Neural cell (in vitro differentiated cells): Measurements from ENCODE around the gene FADS1. TPM values are rescaled to one million over a fixed set of nuclear protein-coding genes. Genes with fewer than 3 reads are reported as not detected.

ENCODE experiments used
- H2AFZ ChIP-seq: fragments of 200-600, 300-800 bp; sonication (generic), shearing (Covaris generic); 2 replicates; pipeline ENCODE4 v1.6.0; 2014; ENCODE audit warnings: low read depth, mild to moderate bottlenecking, antibody characterized with exemption, low read length, moderate library complexity
- H3F3A ChIP-seq: fragments of 200-600 bp; shearing (Covaris generic); 2 replicates; pipeline ENCODE4 v1.6.1; 2016; ENCODE audit warnings: mild to moderate bottlenecking, moderate library complexity, mixed read lengths, antibody characterized with exemption, low read length; ENCODE audit not compliant: insufficient read depth, poor library complexity, severe bottlenecking
- H3K27ac ChIP-seq: fragments of 200-600, 300-800 bp; sonication (generic), shearing (Covaris generic); 2 replicates; pipeline ENCODE4 v1.5.1; 2014; ENCODE audit warnings: mild to moderate bottlenecking, low read length, moderate library complexity
- H3K27me3 ChIP-seq: fragments of 300-800, 200-600 bp; sonication (generic), shearing (Covaris generic); 2 replicates; pipeline ENCODE4 v1.6.0; 2014; ENCODE audit warnings: mild to moderate bottlenecking, low read depth, low read length, moderate library complexity; ENCODE audit not compliant: insufficient read depth
- H3K36me3 ChIP-seq: fragments of 300-800, 200-600 bp; sonication (generic), shearing (Covaris generic); 2 replicates; pipeline ENCODE4 v1.5.1; 2014; ENCODE audit warnings: mild to moderate bottlenecking, antibody characterized with exemption, low read length, moderate library complexity; ENCODE audit not compliant: insufficient read depth
- H3K4me2 ChIP-seq: fragments of 300-800, 200-600 bp; sonication (generic), shearing (Covaris generic); 2 replicates; pipeline ENCODE4 v1.6.0; 2014; ENCODE audit warnings: mild to moderate bottlenecking, low read length
- H3K4me3 ChIP-seq: fragments of 300-800, 200-600 bp; sonication (generic), shearing (Covaris generic); 2 replicates; pipeline ENCODE4 v1.5.1; 2014; ENCODE audit warnings: mild to moderate bottlenecking, low read length, moderate library complexity
- H3K79me2 ChIP-seq: fragments of 200-600 bp; shearing (Covaris generic); replicated peaks from 2 replicates; pipeline ENCODE4 v1.6.0; 2014; ENCODE audit warnings: mild to moderate bottlenecking, low read length, moderate library complexity; ENCODE audit not compliant: insufficient read depth
- H3K9ac ChIP-seq: fragments of 300-800, 200-600 bp; sonication (generic), shearing (Covaris generic); 2 replicates; pipeline ENCODE4 v1.6.1; 2016; ENCODE audit warnings: mild to moderate bottlenecking, low read length, mixed read lengths
- H3K9me2 ChIP-seq: fragments of 200-600 bp; shearing (Covaris generic); 2 replicates; pipeline ENCODE4 v1.6.1; 2016; ENCODE audit warnings: mild to moderate bottlenecking, low read length, mixed read lengths; ENCODE audit not compliant: insufficient read depth
- H3K9me3 ChIP-seq: fragments of 200-600, 300-800 bp; sonication (generic), shearing (Covaris generic); 2 replicates; pipeline ENCODE4 v1.6.1; 2016; ENCODE audit warnings: mild to moderate bottlenecking, mixed run types, low read length, moderate library complexity, mixed read lengths
- H4K20me1 ChIP-seq: fragments of 200-600 bp; shearing (Covaris generic); 2 replicates; pipeline ENCODE4 v1.6.1; 2016; ENCODE audit warnings: mild to moderate bottlenecking, mixed run types; ENCODE audit not compliant: insufficient read depth
- EP300 ChIP-seq: fragments of 450-650 bp; conservative IDR thresholded peaks from 2 replicates; pipeline ENCODE4 v1.6.1; 2014; ENCODE audit warnings: antibody characterized with exemption, mild to moderate bottlenecking, moderate library complexity; ENCODE audit not compliant: poor library complexity, severe bottlenecking
- EZH2 ChIP-seq: fragments of 200-600, 300-800 bp; shearing (Covaris generic), sonication (generic); IDR thresholded peaks from 2 replicates; pipeline ENCODE4 v1.6.1; 2014; ENCODE audit warnings: antibody characterized with exemption, low read length, borderline replicate concordance, mild to moderate bottlenecking; ENCODE audit not compliant: insufficient read depth, poor library complexity, severe bottlenecking
- MXI1 ChIP-seq: fragments of 450-650 bp; conservative IDR thresholded peaks from 2 replicates; pipeline ENCODE4 v1.6.1; 2014; ENCODE audit warnings: antibody characterized with exemption, mild to moderate bottlenecking; ENCODE audit not compliant: poor library complexity, severe bottlenecking
- POLR2AphosphoS5 ChIP-seq: IDR thresholded peaks from 2 replicates; pipeline ENCODE4 v1.6.1; 2012
- RAD21 ChIP-seq: fragments of 450-650 bp; conservative IDR thresholded peaks from 2 replicates; pipeline ENCODE4 v1.6.1; 2014; ENCODE audit warnings: antibody characterized with exemption, mild to moderate bottlenecking, moderate library complexity
- SMC3 ChIP-seq: fragments of 450-650 bp; conservative IDR thresholded peaks from 2 replicates; pipeline ENCODE4 v1.6.1; 2014; ENCODE audit warnings: antibody characterized with exemption, mild to moderate bottlenecking, moderate library complexity; ENCODE audit not compliant: poor library complexity
- TAF1 ChIP-seq: IDR thresholded peaks from 2 replicates; pipeline ENCODE4 v1.6.1; 2012; ENCODE audit warnings: low read depth
- polyA plus RNA-seq: library from polyadenylated mRNA; depleted of rRNA; stranded (reverse); fragments of >200 nt; gene quantifications from 2 replicates; pipeline ENCODE4 v1.2.3, GENCODE V29; 2014
- TF ChIP-seq, protein P1 (sequence below): fragments of 450-650 bp; IDR thresholded peaks from 2 replicates; pipeline ENCODE4 v1.5.1; 2014; ENCODE audit warnings: antibody characterized with exemption, mild to moderate bottlenecking, moderate library complexity; ENCODE audit not compliant: poor library complexity, severe bottlenecking
- TF ChIP-seq, protein P2 (sequence below): IDR thresholded peaks from 2 replicates; pipeline ENCODE4 v1.6.1; 2012; ENCODE audit warnings: borderline replicate concordance

The FADS1 gene
- polyA plus RNA-seq, 1 donor from 2014 or later: 102 TPM

DNA sequence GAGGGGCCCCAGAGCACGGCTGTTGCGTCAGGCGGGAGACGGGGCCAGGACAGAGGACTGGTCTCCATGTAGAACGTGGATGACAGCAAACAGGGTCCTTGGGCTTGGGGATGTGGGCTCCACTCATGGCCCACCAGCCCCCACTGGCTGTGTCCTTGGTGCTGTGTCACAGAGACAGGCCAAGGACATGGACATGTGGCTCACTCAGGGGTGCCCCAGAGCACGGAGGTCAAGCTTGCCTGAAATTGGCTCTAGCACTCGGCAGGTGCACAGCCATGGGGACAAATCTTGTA, 25.7 kb upstream of the FADS1 start:
- Histone ChIP-seq H2AFZ (no peak overlapping the region), H3K27ac (no peak overlapping the region), H3K36me3 (peaks cover 20% of the 10 kb centered on the region), H3K9me2 (no peaks in the 10 kb centered on the region), H3K4me3 (no peak overlapping the region), H3K79me2 (peaks cover 13% of the 10 kb centered on the region), H3K27me3 (no peaks in the 10 kb centered on the region), H4K20me1 (peaks cover 4% of the 10 kb centered on the region), H3F3A (no peaks in the 10 kb centered on the region), H3K4me2 (no peak overlapping the region), H3K9ac (no peak overlapping the region), H3K9me3 (no peaks in the 10 kb centered on the region)
- TF ChIP-seq SMC3 (no peak), POLR2AphosphoS5 (no peak), EZH2 (no peak), RAD21 (no peak), EP300 (no peak), MXI1 (no peak), TAF1 (no peak)
- TF ChIP-seq, protein P1, sequence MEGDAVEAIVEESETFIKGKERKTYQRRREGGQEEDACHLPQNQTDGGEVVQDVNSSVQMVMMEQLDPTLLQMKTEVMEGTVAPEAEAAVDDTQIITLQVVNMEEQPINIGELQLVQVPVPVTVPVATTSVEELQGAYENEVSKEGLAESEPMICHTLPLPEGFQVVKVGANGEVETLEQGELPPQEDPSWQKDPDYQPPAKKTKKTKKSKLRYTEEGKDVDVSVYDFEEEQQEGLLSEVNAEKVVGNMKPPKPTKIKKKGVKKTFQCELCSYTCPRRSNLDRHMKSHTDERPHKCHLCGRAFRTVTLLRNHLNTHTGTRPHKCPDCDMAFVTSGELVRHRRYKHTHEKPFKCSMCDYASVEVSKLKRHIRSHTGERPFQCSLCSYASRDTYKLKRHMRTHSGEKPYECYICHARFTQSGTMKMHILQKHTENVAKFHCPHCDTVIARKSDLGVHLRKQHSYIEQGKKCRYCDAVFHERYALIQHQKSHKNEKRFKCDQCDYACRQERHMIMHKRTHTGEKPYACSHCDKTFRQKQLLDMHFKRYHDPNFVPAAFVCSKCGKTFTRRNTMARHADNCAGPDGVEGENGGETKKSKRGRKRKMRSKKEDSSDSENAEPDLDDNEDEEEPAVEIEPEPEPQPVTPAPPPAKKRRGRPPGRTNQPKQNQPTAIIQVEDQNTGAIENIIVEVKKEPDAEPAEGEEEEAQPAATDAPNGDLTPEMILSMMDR: no peak
- TF ChIP-seq, protein P2, sequence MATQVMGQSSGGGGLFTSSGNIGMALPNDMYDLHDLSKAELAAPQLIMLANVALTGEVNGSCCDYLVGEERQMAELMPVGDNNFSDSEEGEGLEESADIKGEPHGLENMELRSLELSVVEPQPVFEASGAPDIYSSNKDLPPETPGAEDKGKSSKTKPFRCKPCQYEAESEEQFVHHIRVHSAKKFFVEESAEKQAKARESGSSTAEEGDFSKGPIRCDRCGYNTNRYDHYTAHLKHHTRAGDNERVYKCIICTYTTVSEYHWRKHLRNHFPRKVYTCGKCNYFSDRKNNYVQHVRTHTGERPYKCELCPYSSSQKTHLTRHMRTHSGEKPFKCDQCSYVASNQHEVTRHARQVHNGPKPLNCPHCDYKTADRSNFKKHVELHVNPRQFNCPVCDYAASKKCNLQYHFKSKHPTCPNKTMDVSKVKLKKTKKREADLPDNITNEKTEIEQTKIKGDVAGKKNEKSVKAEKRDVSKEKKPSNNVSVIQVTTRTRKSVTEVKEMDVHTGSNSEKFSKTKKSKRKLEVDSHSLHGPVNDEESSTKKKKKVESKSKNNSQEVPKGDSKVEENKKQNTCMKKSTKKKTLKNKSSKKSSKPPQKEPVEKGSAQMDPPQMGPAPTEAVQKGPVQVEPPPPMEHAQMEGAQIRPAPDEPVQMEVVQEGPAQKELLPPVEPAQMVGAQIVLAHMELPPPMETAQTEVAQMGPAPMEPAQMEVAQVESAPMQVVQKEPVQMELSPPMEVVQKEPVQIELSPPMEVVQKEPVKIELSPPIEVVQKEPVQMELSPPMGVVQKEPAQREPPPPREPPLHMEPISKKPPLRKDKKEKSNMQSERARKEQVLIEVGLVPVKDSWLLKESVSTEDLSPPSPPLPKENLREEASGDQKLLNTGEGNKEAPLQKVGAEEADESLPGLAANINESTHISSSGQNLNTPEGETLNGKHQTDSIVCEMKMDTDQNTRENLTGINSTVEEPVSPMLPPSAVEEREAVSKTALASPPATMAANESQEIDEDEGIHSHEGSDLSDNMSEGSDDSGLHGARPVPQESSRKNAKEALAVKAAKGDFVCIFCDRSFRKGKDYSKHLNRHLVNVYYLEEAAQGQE: no peak

DNA sequence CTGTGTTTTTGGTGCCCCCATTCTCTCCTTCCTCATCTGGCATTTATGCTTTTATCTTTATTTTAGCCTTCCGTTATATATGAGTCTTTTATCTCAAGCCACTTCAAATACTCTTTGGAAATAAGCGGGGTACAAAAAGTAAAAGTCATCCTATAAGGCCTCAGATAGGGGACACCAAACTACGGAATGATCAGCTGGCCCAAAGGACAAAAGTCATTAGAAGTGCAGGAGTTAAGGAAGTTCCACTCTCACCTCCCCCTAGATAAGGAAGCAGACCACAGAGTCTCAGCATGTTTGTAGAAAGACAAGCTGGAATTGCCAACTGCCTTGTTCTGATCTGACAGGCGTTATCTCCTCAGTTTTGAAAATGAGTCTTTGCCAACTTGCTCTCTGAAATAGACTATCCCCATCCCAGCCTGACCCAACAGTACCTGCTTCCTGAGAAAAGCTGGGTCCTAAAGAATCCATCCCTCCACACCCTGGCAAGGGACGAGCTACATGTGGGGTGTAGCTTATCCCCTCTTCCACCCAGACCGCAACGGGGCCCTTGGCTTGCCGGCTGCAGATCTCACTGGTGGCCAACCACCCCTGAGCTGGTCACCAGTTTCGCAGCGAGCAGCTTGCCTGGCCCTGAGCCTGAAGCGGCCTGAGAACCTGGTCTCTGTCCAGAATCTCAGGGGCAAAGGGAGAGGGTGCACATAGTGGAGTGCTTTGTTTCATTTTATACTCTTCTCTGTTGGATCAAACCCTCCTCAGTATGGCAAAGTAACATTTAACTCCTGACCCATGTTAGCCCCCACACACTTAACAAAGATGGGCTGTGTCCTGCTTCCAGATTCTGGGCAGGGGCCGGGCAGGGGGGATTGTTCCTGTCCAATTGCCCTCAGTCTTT, 25.1 kb upstream of the FADS1 start:
- Histone ChIP-seq H3K9ac (no peak overlapping the region), H3K79me2 (peaks cover 18% of the 10 kb centered on the region), H3K27me3 (no peaks in the 10 kb centered on the region), H4K20me1 (peaks cover 4% of the 10 kb centered on the region), H3K9me3 (no peaks in the 10 kb centered on the region), H3K4me3 (no peak overlapping the region), H3K9me2 (no peaks in the 10 kb centered on the region), H3K36me3 (peaks cover 20% of the 10 kb centered on the region), H2AFZ (no peak overlapping the region), H3K27ac (no peak overlapping the region), H3F3A (no peaks in the 10 kb centered on the region), H3K4me2 (no peak overlapping the region)
- no peak for TF ChIP-seq POLR2AphosphoS5
